ENCODE measurements around the gene RAB36. TPM values are rescaled to one million over a fixed set of nuclear protein-coding genes. Genes with fewer than 3 reads are reported as not detected.
A peak's percentile ranks its signal among the peaks of the same experiment; 100 is the strongest.

Gene RAB36
- total RNA-seq, 2 experiments from 2014 or later, result 0.77 to 0.87 TPM

GRCh38 chr22:23196165-23196564 lies 50.9 kb downstream of the RAB36 start:
- POLR2A ChIA-PET, result no interaction called here
- H3K4me3 Mint-ChIP-seq, result no peak overlapping the region
- intact Hi-C loops (cut with DNase I, micrococcal nuclease), result no loop called here

GRCh38 chr22:23197836-23198235 lies 52.6 kb downstream of the RAB36 start:
- Mint-ChIP-seq H3K36me3 (ENCODE audit: low read depth) (peaks cover 25% of the 10 kb centered on the region), H3K4me1 (ENCODE audit: low read depth) (peaks cover 46% of the 10 kb centered on the region), H3K4me3 (no peak overlapping the region), H3K27me3 (no peaks in the 10 kb centered on the region), H3K9me3 (no peaks in the 10 kb centered on the region), H3K27ac (peak overlapping the region; percentile 76)
- Histone ChIP-seq H3K9me3 (ENCODE audit: control insufficient read depth in 1 of 2, insufficient read depth in 1 of 2, low read length in 2 of 2) (no peaks in the 10 kb centered on the region), H3K4me3 (ENCODE audit: low read length) (no peak overlapping the region), H3K27ac (ENCODE audit: low read depth in 1 of 2, low read length in 2 of 2) (no peak overlapping the region), H3K27me3 (ENCODE audit: control insufficient read depth in 1 of 2, insufficient read depth in 2 of 2, low read length in 2 of 2) (no peaks in the 10 kb centered on the region), H3K4me1 (ENCODE audit: insufficient read depth, low read length) (peaks cover 33% of the 10 kb centered on the region), H3K36me3 (ENCODE audit: insufficient read depth, low read length) (peaks cover 14% of the 10 kb centered on the region)
- intact Hi-C loops (cut with DNase I, micrococcal nuclease), result no loop called here
- TF ChIP-seq CTCF (IDR thresholded peaks at IDR 0.05), result no peak
- ATAC-seq (ENCODE audit: poor library complexity), result no peak
- ChIA-PET CTCF (no interaction called here), POLR2A (no interaction called here)
- no peak for DNase-seq

More at GRCh38 chr22:23196165-23196564, 50.9 kb downstream of the RAB36 start:
- no peak overlapping the region for H3K27ac ChIP-seq (ENCODE audit: low read depth in 1 of 2, low read length in 2 of 2)
- ATAC-seq (ENCODE audit: poor library complexity), result no peak
- no peaks in the 10 kb centered on the region for H3K27me3 ChIP-seq (ENCODE audit: control insufficient read depth in 1 of 2, insufficient read depth in 2 of 2, low read length in 2 of 2)
- no peak for TF ChIP-seq CTCF (IDR thresholded peaks at IDR 0.05)
- no peaks in the 10 kb centered on the region for H3K9me3 Mint-ChIP-seq
- no peak overlapping the region for H3K4me3 ChIP-seq (ENCODE audit: low read length)
- H3K4me1 ChIP-seq (ENCODE audit: insufficient read depth, low read length), result peaks cover 33% of the 10 kb centered on the region
- H3K27ac Mint-ChIP-seq, result peak overlapping the region; percentile 30
- H3K27me3 Mint-ChIP-seq, result no peaks in the 10 kb centered on the region
- H3K4me1 Mint-ChIP-seq (ENCODE audit: low read depth), result peaks cover 56% of the 10 kb centered on the region
- H3K9me3 ChIP-seq (ENCODE audit: control insufficient read depth in 1 of 2, insufficient read depth in 1 of 2, low read length in 2 of 2), result no peaks in the 10 kb centered on the region
- CTCF ChIA-PET, result no interaction called here
- peaks cover 22% of the 10 kb centered on the region for H3K36me3 ChIP-seq (ENCODE audit: insufficient read depth, low read length)
- no peak for DNase-seq
- H3K36me3 Mint-ChIP-seq (ENCODE audit: low read depth), result peaks cover 41% of the 10 kb centered on the region

- TF ChIP-seq CTCF (IDR thresholded peaks at IDR 0.05), result no peak
- H3K4me1 ChIP-seq (ENCODE audit: insufficient read depth, low read length), result peaks cover 29% of the 10 kb centered on the region
- Mint-ChIP-seq H3K4me3 (no peak overlapping the region), H3K4me1 (ENCODE audit: low read depth) (peaks cover 45% of the 10 kb centered on the region), H3K27ac (peak overlapping the region; percentile 47), H3K27me3 (no peaks in the 10 kb centered on the region), H3K36me3 (ENCODE audit: low read depth) (peaks cover 22% of the 10 kb centered on the region), H3K9me3 (no peaks in the 10 kb centered on the region)
- H3K27ac ChIP-seq (ENCODE audit: low read depth in 1 of 2, low read length in 2 of 2), result no peak overlapping the region
- intact Hi-C loops (cut with DNase I, micrococcal nuclease), result no loop called here
- no peaks in the 10 kb centered on the region for H3K27me3 ChIP-seq (ENCODE audit: control insufficient read depth in 1 of 2, insufficient read depth in 2 of 2, low read length in 2 of 2)
- ChIA-PET CTCF (interaction anchor here (0.8 kb wide), 1 partner anchor 83 kb away, joined by 3 read pairs; no protein-coding TSS in a partner anchor), POLR2A (no interaction called here)
- no peak for ATAC-seq (ENCODE audit: poor library complexity)
- H3K4me3 ChIP-seq (ENCODE audit: low read length), result no peak overlapping the region
- DNase-seq, result no peak
- no peaks in the 10 kb centered on the region for H3K9me3 ChIP-seq (ENCODE audit: control insufficient read depth in 1 of 2, insufficient read depth in 1 of 2, low read length in 2 of 2)
- peaks cover 19% of the 10 kb centered on the region for H3K36me3 ChIP-seq (ENCODE audit: insufficient read depth, low read length)
These were observed 53.9 kb downstream of the RAB36 start for GRCh38 chr22:23199159-23199558.

All from CD4-positive, alpha-beta T cell (primary cell).